Esophagus squamous epithelium (tissue), 4 donors: ENCODE results near the gene ATAD2B.

Experiments
- CTCF ChIP-seq, 6 experiments: fragments of 450-650 bp in 4 of 6; fragments of 200-600 bp in 2 of 6; sonication (generic) in 2 of 6; IDR thresholded peaks; one replicate each; pipeline ENCODE4 v1.5.1; 2016 to 2019; ENCODE audit warnings: antibody characterized with exemption in 6 of 6, mild to moderate bottlenecking in 4 of 6, moderate library complexity in 4 of 6
- POLR2A ChIP-seq, 4 donors: fragments of 450-650 bp; IDR thresholded peaks; one replicate each; pipeline ENCODE4 v1.6.1; 2017; ENCODE audit warnings: antibody characterized with exemption in 4 of 4, mild to moderate bottlenecking in 4 of 4, moderate library complexity in 3 of 4

DNA sequence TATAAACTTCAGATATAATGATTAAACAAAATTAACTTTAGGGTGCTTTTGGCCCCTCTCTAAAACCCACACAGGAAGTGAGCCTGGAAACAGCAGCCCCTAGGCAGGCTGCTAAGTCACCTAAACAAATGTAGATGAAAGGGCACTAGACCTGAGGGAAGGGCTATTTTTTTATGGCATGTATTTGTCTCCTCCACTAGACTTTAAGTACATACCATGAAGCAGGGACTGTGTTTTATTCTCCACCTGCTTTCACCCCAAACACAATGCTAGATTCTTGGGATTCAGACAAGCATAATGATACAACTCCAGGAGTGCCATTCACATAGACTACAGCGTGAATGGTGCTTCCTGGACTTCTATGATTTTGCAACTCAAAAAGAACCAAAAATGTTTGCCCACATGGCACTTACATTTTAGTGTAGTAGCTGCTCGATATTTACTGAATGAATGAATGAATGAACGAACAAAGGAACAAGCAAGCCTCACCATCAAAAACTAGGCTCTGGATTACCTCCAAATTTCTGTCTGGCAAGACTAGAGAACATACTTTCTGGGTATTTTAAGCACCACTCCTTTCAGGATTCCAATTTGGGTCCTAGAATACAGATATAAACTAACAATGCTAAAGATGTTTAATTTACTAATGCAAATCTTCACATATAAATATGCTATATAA is 10.1 kb downstream of the ATAD2B start:
- TF ChIP-seq CTCF (IDR thresholded peaks at IDR 0.05) (no peak), POLR2A (IDR thresholded peaks at IDR 0.05) (no peak)
